Smooth muscle cell (in vitro differentiated cells): ENCODE measurements around the gene TNFRSF4. TPM values are rescaled to one million over a fixed set of nuclear protein-coding genes. Genes with fewer than 3 reads are reported as not detected.

Experiments
- DNase-seq: peaks from one replicate; lab custom pipeline; 2025; ENCODE audit not compliant: unreplicated experiment; lab: John Stamatoyannopoulos, UW
- H2AFZ ChIP-seq: fragments of 200-600 bp; sonication (generic); 2 replicates; pipeline ENCODE4 v1.6.0; 2016; ENCODE audit warnings: antibody characterized with exemption, low read depth, mild to moderate bottlenecking
- H3F3A ChIP-seq: fragments of 200-600 bp; sonication (generic); 2 replicates; pipeline ENCODE4 v1.6.0; 2017; ENCODE audit warnings: antibody characterized with exemption, low read depth
- H3K27ac ChIP-seq: fragments of 200-600 bp; sonication (generic); 2 replicates; pipeline ENCODE4 v1.5.1; 2016; ENCODE audit warnings: low read depth, mild to moderate bottlenecking
- H3K27me3 ChIP-seq: fragments of 200-600 bp; sonication (generic); 2 replicates; pipeline ENCODE4 v1.6.1; 2016; ENCODE audit warnings: low read depth, mild to moderate bottlenecking
- H3K36me3 ChIP-seq: fragments of 200-600 bp; sonication (generic); 2 replicates; pipeline ENCODE4 v1.5.1; 2016; ENCODE audit warnings: low read depth
- H3K4me1 ChIP-seq: fragments of 200-600 bp; sonication (generic); 2 replicates; pipeline ENCODE4 v1.5.1; 2016; ENCODE audit warnings: low read depth
- H3K4me2 ChIP-seq: fragments of 200-600 bp; sonication (generic); 2 replicates; pipeline ENCODE4 v1.6.0; 2016; ENCODE audit warnings: mild to moderate bottlenecking
- H3K4me3 ChIP-seq: fragments of 200-600 bp; sonication (generic); 2 replicates; pipeline ENCODE4 v1.5.1; 2016; ENCODE audit warnings: mild to moderate bottlenecking
- H3K79me2 ChIP-seq: fragments of 200-600 bp; sonication (generic); 2 replicates; pipeline ENCODE4 v1.6.0; 2016; ENCODE audit warnings: low read depth, mild to moderate bottlenecking
- H3K9ac ChIP-seq: fragments of 200-600 bp; sonication (generic); 2 replicates; pipeline ENCODE4 v1.6.0; 2016; ENCODE audit warnings: low read depth
- H3K9me3 ChIP-seq: fragments of 200-600 bp; sonication (generic); replicated peaks from 2 replicates; pipeline ENCODE4 v1.5.1; 2016; ENCODE audit warnings: low read depth
- H4K20me1 ChIP-seq: fragments of 200-600 bp; sonication (generic); 2 replicates; pipeline ENCODE4 v1.6.0; 2016; ENCODE audit warnings: low read depth
- CTCF ChIP-seq: fragments of 200-600 bp; sonication (generic); IDR thresholded peaks from 2 replicates; pipeline ENCODE4 v1.5.1; 2017; ENCODE audit warnings: borderline replicate concordance, mild to moderate bottlenecking, antibody characterized with exemption; ENCODE audit not compliant: insufficient read depth, poor library complexity, severe bottlenecking
- WGBS: methylation state at CpG from one replicate; pipeline ENCODE4 v1.1.7; 2016; ENCODE audit warnings: low lambda C conversion rate; 5-methylcytosine and 5-hydroxymethylcytosine counted together
- polyA plus RNA-seq: library from polyadenylated mRNA; unstranded; fragments of >200 nt; fragmentation: Nextera tagmentation; extraction: Ambion mirVana; gene quantifications from 2 replicates; pipeline ENCODE4 v1.2.1, GENCODE V29; 2016
- total RNA-seq: library from RNA; depleted of rRNA; stranded (reverse); fragments of >200 nt; gene quantifications from 2 replicates; pipeline ENCODE4 v1.2.3, GENCODE V29; 2014

Gene TNFRSF4
- total and polyA plus RNA-seq, 2 experiments from 2014 or later: not detected

GRCh38 chr1:1164701-1165451 is 49.1 kb downstream of the TNFRSF4 start:
- Histone ChIP-seq H3K9me3 (no peaks in the 10 kb centered on the region), H3K27ac (no peak overlapping the region), H3K36me3 (no peaks in the 10 kb centered on the region), H2AFZ (no peak overlapping the region), H3K4me1 (peaks cover 12% of the 10 kb centered on the region), H3K4me3 (peak overlapping the region; percentile 38), H3K9ac (no peak overlapping the region), H3K4me2 (no peak overlapping the region), H3K79me2 (no peaks in the 10 kb centered on the region), H3K27me3 (peaks cover 10% of the 10 kb centered on the region), H3F3A (no peaks in the 10 kb centered on the region), H4K20me1 (no peaks in the 10 kb centered on the region)
- TF ChIP-seq CTCF: no peak
- DNase-seq: no peak
- WGBS: 48% methylated on average over 42 of the region's 48 CpGs

- H2AFZ ChIP-seq: no peak overlapping the region
- no peaks in the 10 kb centered on the region for H3K9me3 ChIP-seq
- H3K4me1 ChIP-seq: peaks cover 12% of the 10 kb centered on the region
- H3K27ac ChIP-seq: no peak overlapping the region
- no peaks in the 10 kb centered on the region for H3K36me3 ChIP-seq
- DNase-seq: no peak
- H3K4me2 ChIP-seq: no peak overlapping the region
- no peaks in the 10 kb centered on the region for H4K20me1 ChIP-seq
- no peak for TF ChIP-seq CTCF
- H3K9ac ChIP-seq: no peak overlapping the region
- H3K79me2 ChIP-seq: no peaks in the 10 kb centered on the region
- H3K4me3 ChIP-seq: peak overlapping the region; percentile 38
- no peaks in the 10 kb centered on the region for H3F3A ChIP-seq
- WGBS: 63% methylated on average over 26 of the region's 26 CpGs
- peaks cover 10% of the 10 kb centered on the region for H3K27me3 ChIP-seq
Measured at GRCh38 chr1:1164361-1164700, 49.6 kb downstream of the TNFRSF4 start.

GRCh38 chr1:1163538-1164070 is 50.3 kb downstream of the TNFRSF4 start:
- no peak for TF ChIP-seq CTCF
- DNase-seq: no peak
- Histone ChIP-seq H4K20me1 (no peaks in the 10 kb centered on the region), H3F3A (no peaks in the 10 kb centered on the region), H3K4me3 (peak overlapping the region; percentile 38), H3K27ac (no peak overlapping the region), H3K4me1 (peaks cover 15% of the 10 kb centered on the region), H3K36me3 (no peaks in the 10 kb centered on the region), H3K9ac (no peak overlapping the region), H3K27me3 (peaks cover 10% of the 10 kb centered on the region), H3K9me3 (no peaks in the 10 kb centered on the region), H2AFZ (no peak overlapping the region), H3K79me2 (no peaks in the 10 kb centered on the region), H3K4me2 (no peak overlapping the region)
- WGBS: 91% methylated on average over 33 of the region's 33 CpGs
